H1 (cell line): ENCODE results near the gene PIK3R5. TPM values are rescaled to one million over a fixed set of nuclear protein-coding genes. Genes with fewer than 3 reads are reported as not detected.

Experiments
- CTCF ChIA-PET: fragments of 300-600 bp; sonication (Branson Sonifier 250); formaldehyde crosslinking; loops from one replicate; lab custom pipeline; 2021; ENCODE audit not compliant: partially characterized antibody; lab: Charles Lee
- POLR2A ChIA-PET: fragments of 300-600 bp; sonication (Branson Sonifier 250); formaldehyde crosslinking; loops from one replicate; lab custom pipeline; 2021; ENCODE audit warnings: inconsistent platforms; ENCODE audit not compliant: partially characterized antibody; lab: Charles Lee
- DNase-seq, 2 experiments: peaks; one replicate each; pipeline versions ENCODE4 v3.0.0 to v3.0.0-alpha.2; 2010 to 2022; ENCODE audit warnings: low spot score in 2 of 2, low read depth in 1 of 2, mixed read lengths in 1 of 2
- FAIRE-seq: peaks from 2 replicates; lab custom pipeline; 2011; peaks lifted over from hg19 to GRCh38; lab: Jason Lieb, UNC
- H2AFZ ChIP-seq: 2 replicates; pipeline ENCODE4 v1.8.1; 2012; ENCODE audit warnings: low read length, inconsistent platforms
- H2AK5ac ChIP-seq: 2 replicates; pipeline ENCODE4 v1.6.1; 2013; ENCODE audit warnings: low read depth, low read length
- H2BK120ac ChIP-seq: replicated peaks from 2 replicates; pipeline ENCODE3; 2013; ENCODE audit warnings: low read depth, low read length, inconsistent platforms
- H2BK12ac ChIP-seq: 2 replicates; pipeline ENCODE4 v1.6.1; 2013; ENCODE audit warnings: low read depth, low read length
- H2BK15ac ChIP-seq: 2 replicates; pipeline ENCODE4 v1.6.1; 2013; ENCODE audit warnings: low read length
- H2BK20ac ChIP-seq: 2 replicates; pipeline ENCODE4 v1.6.1; 2013; ENCODE audit warnings: low read length
- H2BK5ac ChIP-seq: 2 replicates; pipeline ENCODE4 v1.6.1; 2013; ENCODE audit warnings: low read depth, low read length
- H3K14ac ChIP-seq: 2 replicates; pipeline ENCODE4 v1.6.1; 2013; ENCODE audit warnings: inconsistent platforms; ENCODE audit not compliant: insufficient read length
- H3K18ac ChIP-seq: 2 replicates; pipeline ENCODE4 v1.6.1; 2013; ENCODE audit warnings: low read length; ENCODE audit errors: extremely low read depth
- H3K23ac ChIP-seq: 2 replicates; pipeline ENCODE4 v1.6.1; 2013; ENCODE audit warnings: inconsistent platforms; ENCODE audit not compliant: insufficient read length
- H3K23me2 ChIP-seq: 2 replicates; pipeline ENCODE4 v1.6.1; 2013; ENCODE audit warnings: low read depth, low read length
- H3K27ac ChIP-seq: 2 replicates; pipeline ENCODE4 v1.6.1; 2011; ENCODE audit warnings: low read depth, low read length, inconsistent platforms
- H3K27me3 ChIP-seq, 4 experiments: replicated peaks in 1 of 4; 1 replicate in 1 of 4; 2 replicates in 3 of 4; pipeline versions ENCODE4 v1.6.1 to v1.8.1; 2011 to 2013; ENCODE audit warnings: low read length in 3 of 4, mild to moderate bottlenecking in 3 of 4, inconsistent platforms in 2 of 4, mixed read lengths in 2 of 4, moderate library complexity in 1 of 4; ENCODE audit not compliant: control insufficient read depth in 3 of 4, insufficient read depth in 3 of 4; ENCODE audit errors: extremely low read depth in 1 of 4
- H3K36me3 ChIP-seq, 4 experiments: 2 replicates each; pipeline versions ENCODE4 v1.6.1 to v1.8.1; 2011 to 2013; ENCODE audit warnings: mild to moderate bottlenecking in 4 of 4, low read length in 3 of 4, moderate library complexity in 2 of 4, control low read depth in 1 of 4, inconsistent platforms in 1 of 4; ENCODE audit not compliant: insufficient read depth in 4 of 4, control insufficient read depth in 2 of 4
- H3K4ac ChIP-seq: replicated peaks from 2 replicates; pipeline ENCODE3; 2013; ENCODE audit warnings: low read length, low read depth, mixed read lengths, inconsistent platforms; ENCODE audit not compliant: insufficient read length
- H3K4me1 ChIP-seq, 4 experiments: replicated peaks in 1 of 4; 1 replicate in 1 of 4; 2 replicates in 3 of 4; pipeline versions ENCODE4 v1.6.1 to v1.8.1; 2011 to 2013; ENCODE audit warnings: low read length in 3 of 4, inconsistent platforms in 2 of 4, mixed read lengths in 1 of 4; ENCODE audit not compliant: insufficient read depth in 4 of 4, control insufficient read depth in 3 of 4
- H3K4me2 ChIP-seq, 2 experiments: 2 replicates each; pipeline versions ENCODE4 v1.6.1 to v1.8.1; 2011 to 2013; ENCODE audit warnings: low read depth in 2 of 2, low read length in 2 of 2, control low read depth in 1 of 2, inconsistent platforms in 1 of 2, mild to moderate bottlenecking in 1 of 2; ENCODE audit not compliant: insufficient read depth in 1 of 2
- H3K4me3 ChIP-seq, 4 experiments: fragments of 200-600, 300-600 bp in 1 of 4; sonication (generic), shearing (Covaris generic), sonication (Bioruptor Twin) in 1 of 4; 2 replicates each; pipeline versions ENCODE4 v1.5.1 to v1.8.1; 2011 to 2016; ENCODE audit warnings: low read length in 4 of 4, low read depth in 3 of 4, control low read depth in 2 of 4, inconsistent platforms in 2 of 4, mild to moderate bottlenecking in 2 of 4, mixed read lengths in 1 of 4, moderate library complexity in 1 of 4; ENCODE audit not compliant: insufficient read depth in 2 of 4; ENCODE audit errors: extremely low read depth in 1 of 4
- H3K56ac ChIP-seq: replicated peaks from 2 replicates; pipeline ENCODE3; 2013; ENCODE audit warnings: low read depth, mild to moderate bottlenecking, mixed read lengths, low read length, inconsistent platforms; ENCODE audit not compliant: insufficient read length
- H3K79me1 ChIP-seq: 2 replicates; pipeline ENCODE4 v1.6.1; 2013; ENCODE audit warnings: low read depth, low read length, control low read depth
- H3K79me2 ChIP-seq, 2 experiments: 2 replicates each; pipeline versions ENCODE4 v1.6.1 to v1.8.1; 2012 to 2013; ENCODE audit warnings: low read length in 2 of 2, mild to moderate bottlenecking in 2 of 2, inconsistent platforms in 1 of 2; ENCODE audit not compliant: insufficient read depth in 2 of 2, control insufficient read depth in 1 of 2
- H3K9ac ChIP-seq, 4 experiments: replicated peaks in 1 of 4; 1 replicate in 1 of 4; 2 replicates in 3 of 4; pipeline versions ENCODE4 v1.6.1 to v1.8.1; 2011 to 2013; ENCODE audit warnings: low read depth in 3 of 4, low read length in 3 of 4, control low read depth in 2 of 4, mild to moderate bottlenecking in 2 of 4, moderate library complexity in 2 of 4, inconsistent platforms in 1 of 4; ENCODE audit errors: extremely low read depth in 1 of 4
- H3K9me3 ChIP-seq, 2 experiments: 2 replicates each; pipeline versions ENCODE4 v1.6.1 to v1.8.1; 2012 to 2013; ENCODE audit warnings: mild to moderate bottlenecking in 2 of 2, moderate library complexity in 2 of 2, control low read depth in 1 of 2, inconsistent platforms in 1 of 2, low read depth in 1 of 2, low read length in 1 of 2, mixed read lengths in 1 of 2; ENCODE audit not compliant: insufficient read depth in 2 of 2
- H4K20me1 ChIP-seq, 2 experiments: replicated peaks in 1 of 2; 2 replicates each; pipeline versions ENCODE3 to v1.8.1; 2011 to 2013; ENCODE audit warnings: inconsistent platforms in 2 of 2, low read length in 2 of 2, mild to moderate bottlenecking in 1 of 2; ENCODE audit not compliant: insufficient read depth in 2 of 2, control insufficient read depth in 1 of 2
- H4K5ac ChIP-seq: 2 replicates; pipeline ENCODE4 v1.6.1; 2013; ENCODE audit warnings: low read length, low read depth, mixed read lengths, inconsistent platforms; ENCODE audit not compliant: insufficient read length
- H4K8ac ChIP-seq: 2 replicates; pipeline ENCODE4 v1.8.0; 2013; ENCODE audit warnings: mild to moderate bottlenecking, moderate library complexity, low read length, inconsistent platforms; ENCODE audit not compliant: insufficient read depth; ENCODE audit errors: extremely low read depth
- H4K91ac ChIP-seq: replicated peaks from 2 replicates; pipeline ENCODE3; 2013; ENCODE audit warnings: low read length, mixed read lengths, inconsistent platforms; ENCODE audit not compliant: insufficient read length
- CTCF ChIP-seq, 3 experiments: IDR thresholded peaks; 1 replicate in 2 of 3; 2 replicates in 1 of 3; pipeline versions ENCODE4 v1.5.1 to v1.6.1; 2011; ENCODE audit warnings: low read length in 3 of 3, mild to moderate bottlenecking in 3 of 3, inconsistent platforms in 2 of 3, low read depth in 1 of 3, moderate library complexity in 1 of 3; ENCODE audit not compliant: insufficient read depth in 1 of 3; ENCODE audit errors: control extremely low read depth in 1 of 3
- EP300 ChIP-seq, 2 experiments: IDR thresholded peaks; 1 replicate in 1 of 2; 2 replicates in 1 of 2; pipeline ENCODE4 v1.6.1; 2011 to 2012; ENCODE audit warnings: low read depth in 2 of 2, low read length in 2 of 2, mild to moderate bottlenecking in 2 of 2, borderline replicate concordance in 1 of 2, inconsistent platforms in 1 of 2, moderate library complexity in 1 of 2
- RAD21 ChIP-seq, 2 experiments: IDR thresholded peaks in 1 of 2; conservative IDR thresholded peaks in 1 of 2; 2 replicates each; pipeline ENCODE4 v1.6.1; 2011; ENCODE audit warnings: low read depth in 2 of 2, low read length in 2 of 2, improper control_type of control experiment in 1 of 2, inconsistent platforms in 1 of 2, mild to moderate bottlenecking in 1 of 2, moderate library complexity in 1 of 2
- YY1 ChIP-seq: IDR thresholded peaks from 2 replicates; pipeline ENCODE4 v1.6.1; 2011; ENCODE audit warnings: low read depth, mild to moderate bottlenecking, low read length
- WGBS, 2 experiments: shearing (Covaris generic) in 1 of 2; methylation state at CpG; one replicate each; pipeline versions ENCODE4 v1.1.6 to v1.1.7; 2013 to 2015; ENCODE audit warnings: low lambda C conversion rate in 2 of 2, mixed read lengths in 2 of 2, inconsistent platforms in 1 of 2, low coverage in 1 of 2, missing lambda C conversion rate in 1 of 2; ENCODE audit not compliant: insufficient replicate concordance in 2 of 2, insufficient coverage in 1 of 2, insufficient read length in 1 of 2; ENCODE audit errors: extremely low coverage in 1 of 2, missing lambda C conversion rate in 1 of 2; 5-methylcytosine and 5-hydroxymethylcytosine counted together
- polyA plus RNA-seq, 7 experiments: library from polyadenylated mRNA; depleted of rRNA in 3 of 7; stranded (reverse) in 5 of 7; unstranded in 2 of 7; fragments of >200 nt in 5 of 7; fragments of 200-250 nt in 2 of 7; gene quantifications; 1 replicate in 5 of 7; 2 replicates in 1 of 7; 4 replicates in 1 of 7; pipeline versions ENCODE4 v1.2.1 to v1.2.3, GENCODE V29; 2011 to 2013; ENCODE audit warnings: missing spikeins in 2 of 7, mixed read lengths in 2 of 7
- total RNA-seq: library from RNA; stranded (reverse); fragmentation: NEBNext Ultra II Directional; extraction: Animal tissue kit (Norgen Biotek cat#: 25700); gene quantifications from 2 replicates; pipeline ENCODE4 v1.2.1, GENCODE V29; 2021

The PIK3R5 gene
- total and polyA plus RNA-seq, 2 of the 8 experiments (the other 6 are each of a cell fraction or from before 2014, with no cell fraction given) = 2.7 to 4.3 TPM

GRCh38 chr17:8997994-8998628 is 32.6 kb upstream of the PIK3R5 start:
- Histone ChIP-seq H3K14ac (no peak overlapping the region), H3K9ac (no peak overlapping the region), H2AFZ (no peak overlapping the region), H2BK120ac (no peak overlapping the region), H3K27ac (no peak overlapping the region), H3K4me3 (no peak overlapping the region), H4K5ac (no peak overlapping the region), H3K23ac (no peak overlapping the region), H3K56ac (no peak overlapping the region), H3K18ac (no peak overlapping the region), H3K4ac (no peak overlapping the region), H2BK12ac (no peak overlapping the region), H3K79me1 (no peaks in the 10 kb centered on the region), H2AK5ac (no peak overlapping the region), H3K23me2 (peaks cover 3% of the 10 kb centered on the region; the same call in 1 of the 2 replicates), H4K91ac (no peak overlapping the region), H2BK20ac (no peak overlapping the region), H3K4me1 (peaks cover 6 to 15% (median 12%) of the 10 kb centered on the region in 4 experiments; a peak in 5 of 7 replicates), H3K4me2 (no peak overlapping the region), H3K79me2 (no peaks in the 10 kb centered on the region), H4K20me1 (peaks cover 0 to 2% of the 10 kb centered on the region in 2 experiments), H3K9me3 (no peaks in the 10 kb centered on the region), H3K27me3 (peaks cover 17 to 23% (median 18%) of the 10 kb centered on the region in 4 experiments), H3K36me3 (peaks cover 0 to 5% (median 0%) of the 10 kb centered on the region in 4 experiments; a peak in 1 of 8 replicates), H2BK5ac (no peak overlapping the region), H4K8ac (no peak overlapping the region), H2BK15ac (no peak overlapping the region)
- peak; percentile 75 for FAIRE-seq
- TF ChIP-seq EP300 (IDR thresholded peaks at IDR 0.05; ENCODE audit: borderline replicate concordance in 1 of 2, low read depth in 2 of 2, low read length in 2 of 2) (no peak), CTCF (IDR thresholded peaks at IDR 0.05; ENCODE audit: control extremely low read depth in 1 of 3, insufficient read depth in 1 of 3, low read depth in 1 of 3, low read length in 3 of 3) (peak; percentile 95 to 99 (median 96)), YY1 (peak; percentile 95), RAD21 (IDR thresholded peaks at IDR 0.05 in 1 of 2, conservative IDR thresholded peaks at IDR 0.05 in 1 of 2; ENCODE audit: low read depth in 2 of 2, low read length in 2 of 2) (peak; percentile 84 to 87)
- ChIA-PET POLR2A (no interaction called here), CTCF (interaction anchor here (0.7 to 5.3 kb wide), 71 partner anchors 8 to 559 kb away, joined by 3 to 35 read pairs (median 4); partner anchors contain the start of genes NTN1 and PIK3R5)
- WGBS, 2 experiments = 13% methylated on average over 9 of the region's 9 CpGs; no CpG with 5 or more reads in 1 of the 2 experiments
- peak in 1 of 2 experiments; percentile 85 for DNase-seq
